Natural killer cell treated with Interleukin-12 subunit alpha and Interleukin-12 subunit beta and Interleukin-15 and Interleukin-18, amount 100 ng/mL, for 72 hours (primary cell): Measurements from ENCODE around the gene TRIM13. TPM values are rescaled to one million over a fixed set of nuclear protein-coding genes. Genes with fewer than 3 reads are reported as not detected.
A peak's percentile ranks its signal among the peaks of the same experiment; 100 is the strongest.
"Not testable (repeated sequence)": the region's sequence is repeated elsewhere in the genome, so short reads cannot be mapped to it uniquely, and the experiment has no call there.

ENCODE experiments used
- ATAC-seq, 2 donors: fragments of 150-1000 bp; cut with Tn5 transposase in 1 of 2; sonication (Bioruptor Pico), chemical (Tn5 transposase) in 1 of 2; 2 replicates each; pipeline ENCODE4 v1.10.0; 2021
- DNase-seq: peaks from one replicate; pipeline ENCODE4 v3.0.0; 2022; ENCODE audit warnings: low spot score
- H3K27ac Mint-ChIP-seq, 2 donors: 1 replicate in 1 of 2; 2 replicates in 1 of 2; pipeline ENCODE4 v1.8.0; 2022; ENCODE audit warnings: mixed read lengths in 2 of 2, mild to moderate bottlenecking in 1 of 2, moderate library complexity in 1 of 2
- H3K27me3 Mint-ChIP-seq, 2 donors: 1 replicate in 1 of 2; 2 replicates in 1 of 2; pipeline ENCODE4 v1.8.0; 2022; ENCODE audit warnings: mixed read lengths in 2 of 2
- H3K36me3 Mint-ChIP-seq: one replicate; pipeline ENCODE4 v1.8.0; 2022; ENCODE audit warnings: mixed read lengths
- H3K4me1 Mint-ChIP-seq, 2 donors: 1 replicate in 1 of 2; 2 replicates in 1 of 2; pipeline ENCODE4 v1.8.0; 2022; ENCODE audit warnings: low read depth in 2 of 2, mixed read lengths in 2 of 2, mild to moderate bottlenecking in 1 of 2
- H3K4me3 Mint-ChIP-seq: one replicate; pipeline ENCODE4 v1.8.0; 2022; ENCODE audit warnings: mixed read lengths
- H3K9me3 Mint-ChIP-seq: 2 replicates; pipeline ENCODE4 v1.8.0; 2022; ENCODE audit warnings: mixed read lengths
- total RNA-seq, 2 donors: library from RNA; stranded (reverse); gene quantifications; one replicate each; pipeline ENCODE4 v1.2.3, GENCODE V29; 2022

The TRIM13 gene
- total RNA-seq: 10 to 100 TPM; 13.8 to 15.9 TPM

- H3K27me3 Mint-ChIP-seq: no peaks in the 10 kb centered on the region
- H3K4me1 Mint-ChIP-seq: peaks cover 24 to 30% of the 10 kb centered on the region in 2 donors
- H3K27ac Mint-ChIP-seq: peak within 1 kb of the TSS; percentile 77 to 95
Measured at GRCh38 chr13:49996951-49997895, at the start of gene TRIM13. TRIM13 (plus strand) TSS chr13:49997042; CDS start chr13:50011941, 14,899 bp downstream.

GRCh38 chr13:49948777-49949270 lies 48.0 kb upstream of the TRIM13 start:
- H3K4me3 Mint-ChIP-seq, H3K9me3 Mint-ChIP-seq, H3K27ac Mint-ChIP-seq, H3K36me3 Mint-ChIP-seq, H3K27me3 Mint-ChIP-seq, H3K4me1 Mint-ChIP-seq, ATAC-seq, DNase-seq: not testable (repeated sequence)

More at GRCh38 chr13:49996951-49997895, at the start of gene TRIM13:
- H3K36me3 Mint-ChIP-seq: peaks cover 12% of the 10 kb centered on the region
- DNase-seq (peak; percentile 90), ATAC-seq (peak; percentile 86 to 89)
- H3K9me3 Mint-ChIP-seq: no peaks in the 10 kb centered on the region
- peak within 1 kb of the TSS; percentile 91 for H3K4me3 Mint-ChIP-seq

GRCh38 chr13:49951754-49952535 lies 44.9 kb upstream of the TRIM13 start:
- DNase-seq: no peak
- H3K9me3 Mint-ChIP-seq: no peaks in the 10 kb centered on the region
- no peak overlapping the region for H3K27ac Mint-ChIP-seq
- ATAC-seq: no peak
- H3K4me3 Mint-ChIP-seq: no peak overlapping the region
- no peaks in the 10 kb centered on the region for H3K4me1 Mint-ChIP-seq
- H3K36me3 Mint-ChIP-seq: no peaks in the 10 kb centered on the region
- no peaks in the 10 kb centered on the region for H3K27me3 Mint-ChIP-seq

GRCh38 chr13:49953560-49953959 lies 43.3 kb upstream of the TRIM13 start:
- Mint-ChIP-seq H3K36me3 (no peaks in the 10 kb centered on the region), H3K9me3 (no peaks in the 10 kb centered on the region), H3K4me3 (no peak overlapping the region), H3K27ac (no peak overlapping the region), H3K27me3 (no peaks in the 10 kb centered on the region), H3K4me1 (no peaks in the 10 kb centered on the region)
- DNase-seq (no peak), ATAC-seq (no peak)

GRCh38 chr13:49954674-49955455 lies 42.0 kb upstream of the TRIM13 start:
- no peaks in the 10 kb centered on the region for H3K27me3 Mint-ChIP-seq
- DNase-seq (no peak), ATAC-seq (no peak)
- no peaks in the 10 kb centered on the region for H3K9me3 Mint-ChIP-seq
- H3K4me1 Mint-ChIP-seq: no peaks in the 10 kb centered on the region
- H3K27ac Mint-ChIP-seq: no peak overlapping the region
- peaks cover 8% of the 10 kb centered on the region for H3K36me3 Mint-ChIP-seq
- no peak overlapping the region for H3K4me3 Mint-ChIP-seq

- DNase-seq (no peak), ATAC-seq (no peak)
- Mint-ChIP-seq H3K4me1 (no peaks in the 10 kb centered on the region), H3K4me3 (no peak overlapping the region), H3K27ac (no peak overlapping the region), H3K27me3 (no peaks in the 10 kb centered on the region), H3K9me3 (no peaks in the 10 kb centered on the region), H3K36me3 (peaks cover 14% of the 10 kb centered on the region)
Measured at GRCh38 chr13:49956131-49956530, 40.7 kb upstream of the TRIM13 start.

GRCh38 chr13:49958321-49958720 lies 38.5 kb upstream of the TRIM13 start:
- H3K9me3 Mint-ChIP-seq: no peaks in the 10 kb centered on the region

GRCh38 chr13:49967456-49967855 lies 29.4 kb upstream of the TRIM13 start:
- Mint-ChIP-seq H3K4me1 (no peaks in the 10 kb centered on the region), H3K4me3 (no peak overlapping the region), H3K36me3 (peaks cover 37% of the 10 kb centered on the region), H3K27ac (no peak overlapping the region), H3K27me3 (no peaks in the 10 kb centered on the region), H3K9me3 (peaks cover 7% of the 10 kb centered on the region)
- ATAC-seq (no peak), DNase-seq (no peak)

More at GRCh38 chr13:49958321-49958720, 38.5 kb upstream of the TRIM13 start:
- no peak for DNase-seq
- H3K27me3 Mint-ChIP-seq: no peaks in the 10 kb centered on the region
- ATAC-seq: no peak
- H3K36me3 Mint-ChIP-seq: peaks cover 24% of the 10 kb centered on the region
- H3K27ac Mint-ChIP-seq: no peak overlapping the region
- no peaks in the 10 kb centered on the region for H3K4me1 Mint-ChIP-seq
- H3K4me3 Mint-ChIP-seq: no peak overlapping the region

- H3K9me3 Mint-ChIP-seq: no peaks in the 10 kb centered on the region
- H3K4me1 Mint-ChIP-seq: peaks cover 5 to 6% of the 10 kb centered on the region in 2 donors
- no peak overlapping the region for H3K4me3 Mint-ChIP-seq
- no peaks in the 10 kb centered on the region for H3K36me3 Mint-ChIP-seq
- ATAC-seq (no peak), DNase-seq (no peak)
- no peaks in the 10 kb centered on the region for H3K27me3 Mint-ChIP-seq
- H3K27ac Mint-ChIP-seq: no peak overlapping the region
Measured at GRCh38 chr13:49972709-49973108, 24.1 kb upstream of the TRIM13 start.

- Mint-ChIP-seq H3K36me3 (no peaks in the 10 kb centered on the region), H3K4me1 (peaks cover 5 to 6% of the 10 kb centered on the region in 2 donors), H3K4me3 (no peak overlapping the region), H3K27ac (no peak overlapping the region), H3K27me3 (no peaks in the 10 kb centered on the region), H3K9me3 (no peaks in the 10 kb centered on the region)
- DNase-seq (no peak), ATAC-seq (no peak)
Measured at GRCh38 chr13:49975826-49976225, 21.0 kb upstream of the TRIM13 start.

- Mint-ChIP-seq H3K36me3 (no peaks in the 10 kb centered on the region), H3K27ac (no peak overlapping the region), H3K27me3 (no peaks in the 10 kb centered on the region), H3K4me3 (no peak overlapping the region), H3K4me1 (peaks cover 5 to 6% of the 10 kb centered on the region in 2 donors), H3K9me3 (no peaks in the 10 kb centered on the region)
- DNase-seq (peak; percentile 62), ATAC-seq (peak; percentile 67 to 69)
Measured at GRCh38 chr13:49976314-49977258, 20.3 kb upstream of the TRIM13 start.

- no peaks in the 10 kb centered on the region for H3K27me3 Mint-ChIP-seq
- H3K4me3 Mint-ChIP-seq: no peak overlapping the region
- ATAC-seq (no peak), DNase-seq (no peak)
- H3K36me3 Mint-ChIP-seq: no peaks in the 10 kb centered on the region
- peaks cover 5 to 6% of the 10 kb centered on the region in 2 donors for H3K4me1 Mint-ChIP-seq
- no peaks in the 10 kb centered on the region for H3K9me3 Mint-ChIP-seq
- H3K27ac Mint-ChIP-seq: peak overlapping the region in 1 of 2 donors; percentile 29
Measured at GRCh38 chr13:49977992-49978391, 18.9 kb upstream of the TRIM13 start.
